Measurements from ENCODE around the gene TBCE.
"Not testable (repeated sequence)": the region's sequence is repeated elsewhere in the genome, so short reads cannot be mapped to it uniquely, and the experiment has no call there.

The TBCE gene

GRCh38 chr1:235457856-235458255 lies 90.6 kb downstream of the TBCE start:
- DNase-seq, result not testable (repeated sequence)

GRCh38 chr1:235460770-235461169 lies 93.5 kb downstream of the TBCE start:
- no peak for DNase-seq

- no peak for DNase-seq
Observed at GRCh38 chr1:235461954-235462353, 94.7 kb downstream of the TBCE start.

- DNase-seq, result not testable (repeated sequence)
Observed at GRCh38 chr1:235462832-235463231, 95.6 kb downstream of the TBCE start.

- no peak for DNase-seq
Observed at GRCh38 chr1:235465066-235465465, 97.8 kb downstream of the TBCE start.

- DNase-seq, result no peak
Observed at GRCh38 chr1:235468004-235468403, 100.8 kb downstream of the TBCE start.

- peak; percentile 73 for DNase-seq
Observed at GRCh38 chr1:235468970-235469369, 101.7 kb downstream of the TBCE start.

GRCh38 chr1:235469897-235470296 lies 102.7 kb downstream of the TBCE start:
- DNase-seq, result not testable (repeated sequence)

- DNase-seq, result no peak
Observed at GRCh38 chr1:235470741-235471439, 103.7 kb downstream of the TBCE start.

DNA sequence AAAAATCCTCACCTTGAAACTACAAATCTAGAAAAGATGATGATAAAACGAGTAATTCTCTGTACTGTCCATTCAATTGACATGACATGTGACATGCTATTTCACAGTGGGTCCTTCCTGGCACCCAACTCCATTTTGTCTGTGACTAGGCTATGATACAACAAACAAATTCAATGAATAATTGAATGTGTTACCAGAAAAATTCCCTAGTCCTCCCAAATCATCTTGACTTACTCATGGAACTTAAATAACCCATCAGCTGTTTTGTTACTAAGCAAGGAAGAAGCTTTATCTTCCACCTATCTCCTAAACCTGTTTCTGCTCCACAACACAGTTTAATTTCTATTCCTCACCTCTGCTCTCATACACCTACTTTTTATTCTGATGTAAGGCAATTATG lies 106.6 kb downstream of the TBCE start:
- DNase-seq, result no peak

DNA sequence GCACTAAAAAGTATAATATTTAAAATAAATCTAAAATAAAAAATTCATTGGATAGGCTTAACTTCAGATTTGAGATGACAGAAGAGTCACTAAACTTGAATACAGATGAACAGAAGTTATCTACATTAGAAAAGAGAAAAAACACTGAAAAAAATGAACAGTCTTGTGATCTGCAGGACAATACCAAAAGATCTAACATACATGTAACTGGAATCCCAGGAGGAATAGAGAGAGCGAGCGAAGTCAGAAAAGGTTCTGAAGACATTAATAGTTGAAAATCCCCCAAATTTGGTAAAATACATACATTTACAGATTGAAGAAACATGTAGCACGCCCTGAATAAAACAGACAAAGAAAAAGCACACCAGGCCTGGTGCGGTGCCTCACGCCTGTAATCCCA lies 115.9 kb downstream of the TBCE start:
- no peak for DNase-seq

DNA sequence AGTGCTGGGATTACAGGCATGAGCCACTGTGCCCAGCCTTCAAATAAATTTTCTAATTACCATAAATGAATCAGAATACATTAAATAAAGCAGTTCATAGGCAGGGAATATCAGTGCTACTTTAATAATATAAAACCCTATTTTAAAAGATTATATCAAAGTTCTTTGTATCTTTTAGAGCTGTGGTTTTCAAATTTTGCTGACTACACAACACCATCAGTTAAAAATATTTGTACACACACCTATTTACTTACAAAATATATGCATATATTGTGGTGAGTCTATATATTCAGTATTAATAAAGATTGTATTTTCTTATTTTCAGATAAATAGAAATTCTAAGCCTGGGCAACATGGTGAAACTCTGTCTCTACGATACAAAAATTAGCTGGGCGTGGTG lies 118.3 kb downstream of the TBCE start:
- DNase-seq, result no peak

DNA sequence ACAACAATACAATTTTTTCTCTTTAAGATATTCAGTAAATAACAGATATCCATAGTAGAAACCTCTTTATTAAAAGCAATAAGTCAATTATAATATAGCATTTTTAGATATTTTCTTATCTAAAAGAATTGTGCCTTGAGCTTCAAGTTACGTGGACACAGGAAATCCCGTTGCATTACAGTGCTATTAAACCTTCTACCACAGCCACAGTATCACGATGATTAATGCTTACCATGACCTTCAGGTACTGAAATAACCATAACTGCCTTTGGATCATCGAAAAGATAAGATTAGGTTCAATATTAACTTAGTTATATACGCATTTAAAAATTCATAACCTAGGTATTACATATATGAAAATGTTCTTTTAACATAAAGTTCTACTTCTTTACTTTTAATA lies 119.1 kb downstream of the TBCE start:
- no peak for DNase-seq

GRCh38 chr1:235491644-235492043 lies 124.4 kb downstream of the TBCE start:
- no peak for DNase-seq

DNA sequence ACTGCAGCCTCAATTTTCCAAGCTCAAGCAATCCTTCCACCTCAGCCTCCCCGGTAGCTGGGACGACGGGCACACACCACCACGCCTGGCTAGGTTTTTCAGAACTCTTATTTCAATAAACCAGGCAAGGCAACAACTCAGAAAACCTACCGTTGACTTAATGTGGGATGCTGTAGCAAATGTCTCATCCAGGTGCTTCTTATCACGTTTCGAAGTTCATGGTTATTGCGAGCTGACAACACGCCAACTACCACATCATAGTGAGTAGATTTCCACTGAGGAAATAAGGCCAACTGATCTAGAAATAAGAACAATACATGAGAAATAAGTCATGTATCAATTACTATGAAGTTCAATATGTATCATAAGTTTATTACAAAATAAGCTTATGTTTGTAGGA lies 127.3 kb downstream of the TBCE start:
- DNase-seq, result no peak

DNA sequence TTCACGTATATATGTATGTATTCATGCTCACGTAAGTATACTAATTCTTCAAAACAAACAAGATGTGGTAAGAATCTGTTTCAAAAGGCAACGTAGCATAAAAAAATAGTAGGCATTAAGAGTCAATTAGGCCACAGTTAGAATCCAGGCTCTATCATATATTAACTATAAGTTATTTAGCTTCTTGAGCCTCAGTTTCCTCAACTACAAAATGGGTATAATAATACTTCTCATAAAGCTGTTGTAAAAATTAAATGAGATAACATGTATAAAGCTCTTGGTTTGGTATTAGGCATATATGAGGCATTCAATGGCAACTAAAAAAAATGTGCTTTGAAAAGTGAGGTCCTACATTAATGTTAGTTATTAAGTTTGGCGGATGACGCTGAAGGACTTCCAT lies 127.8 kb downstream of the TBCE start:
- no peak for DNase-seq

DNA sequence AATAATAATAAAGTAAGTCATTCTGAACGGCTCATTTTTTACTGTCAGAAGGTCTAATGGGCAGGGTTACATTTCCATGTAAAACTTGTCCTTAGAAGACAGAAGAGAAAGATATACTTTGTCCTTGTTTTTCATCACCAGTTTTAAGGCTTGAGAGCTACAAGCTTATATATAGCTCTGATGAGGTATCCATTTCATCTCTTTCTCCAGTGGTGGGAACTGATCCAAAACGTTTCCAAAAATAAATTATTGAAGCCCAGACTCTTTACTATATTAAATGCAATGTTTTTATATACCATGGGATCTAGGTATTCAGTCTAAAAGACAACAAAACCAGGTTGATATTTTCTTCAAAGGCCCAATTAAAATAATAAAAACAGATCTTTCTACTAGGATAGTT lies 128.3 kb downstream of the TBCE start:
- DNase-seq, result no peak

DNA sequence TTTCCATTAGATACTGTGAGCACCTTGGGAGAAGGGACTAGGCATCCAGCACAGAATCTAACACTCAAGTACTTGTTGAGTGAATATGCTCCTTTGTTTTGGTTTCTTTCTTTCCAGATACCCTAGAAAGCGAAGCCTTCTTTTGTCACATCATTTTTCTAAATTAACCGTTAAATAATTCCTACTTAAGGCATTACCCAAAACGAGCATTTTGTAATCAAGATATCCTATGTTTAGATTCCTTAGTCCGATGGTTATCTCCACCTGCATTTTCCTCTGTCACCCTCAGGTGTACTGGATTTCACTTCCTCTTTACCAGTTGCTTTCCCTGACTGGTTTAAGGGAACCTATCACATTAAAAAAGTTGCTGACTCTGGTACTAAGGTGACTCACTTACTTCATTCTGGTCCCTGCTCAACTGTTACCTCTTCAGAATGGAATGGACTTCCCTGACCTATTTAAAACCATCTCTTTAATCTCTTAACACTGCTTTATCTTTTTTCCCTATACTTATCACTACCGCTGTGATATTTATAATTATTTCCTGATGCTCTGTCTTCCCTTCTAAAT lies 133.8 kb downstream of the TBCE start:
- DNase-seq, result peak; percentile 47

All from EL (cell line).